Epithelial cell of esophagus (primary cell): ENCODE results near the gene KIAA0408.
"Not testable (repeated sequence)": the region's sequence is repeated elsewhere in the genome, so short reads cannot be mapped to it uniquely, and the experiment has no call there.

Experiments
- DNase-seq: peaks from one replicate; pipeline ENCODE4 v3.0.0; 2010; ENCODE audit warnings: low read depth
- H3K4me3 ChIP-seq: 2 replicates; pipeline ENCODE4 v1.5.1; 2011; ENCODE audit warnings: mild to moderate bottlenecking, low read length, control low read depth
- CTCF ChIP-seq: IDR thresholded peaks from 2 replicates; pipeline ENCODE4 v1.5.1; 2011; ENCODE audit warnings: low read depth, mild to moderate bottlenecking, low read length, control low read depth, inconsistent platforms; ENCODE audit not compliant: insufficient read depth; ENCODE audit errors: missing control alignments

KIAA0408 gene

GRCh38 chr6:127439718-127440117, 19.5 kb downstream of the KIAA0408 start:
- DNase-seq = no peak
- H3K4me3 ChIP-seq = no peak overlapping the region
- no peak for TF ChIP-seq CTCF

DNA sequence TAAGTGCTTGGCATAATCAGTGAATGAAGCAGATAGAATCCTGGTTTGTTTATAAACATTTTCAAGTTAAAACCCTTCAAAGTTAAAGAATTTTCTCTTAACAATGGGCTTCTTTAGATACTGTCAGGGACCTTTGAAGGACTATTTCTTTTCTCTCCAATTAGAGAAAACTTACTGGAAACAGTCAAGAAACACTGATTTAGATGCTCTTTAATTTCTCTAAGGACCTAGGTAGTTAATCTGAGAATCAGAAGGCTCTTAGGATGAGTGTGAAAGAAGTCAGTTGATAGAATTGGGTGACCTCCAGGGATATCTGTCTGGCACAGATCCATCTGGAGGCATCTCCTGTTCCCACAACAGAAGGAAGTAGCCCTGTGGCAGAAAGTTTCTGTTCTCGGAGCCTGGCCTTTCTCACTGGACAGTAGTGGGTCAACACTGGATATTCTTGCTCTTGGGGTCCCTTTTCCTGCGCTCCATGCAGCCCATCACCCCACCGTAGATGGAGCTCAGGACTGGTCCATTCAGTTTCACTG, 22.5 kb downstream of the KIAA0408 start:
- no peak overlapping the region for H3K4me3 ChIP-seq
- no peak for DNase-seq
- no peak for TF ChIP-seq CTCF

DNA sequence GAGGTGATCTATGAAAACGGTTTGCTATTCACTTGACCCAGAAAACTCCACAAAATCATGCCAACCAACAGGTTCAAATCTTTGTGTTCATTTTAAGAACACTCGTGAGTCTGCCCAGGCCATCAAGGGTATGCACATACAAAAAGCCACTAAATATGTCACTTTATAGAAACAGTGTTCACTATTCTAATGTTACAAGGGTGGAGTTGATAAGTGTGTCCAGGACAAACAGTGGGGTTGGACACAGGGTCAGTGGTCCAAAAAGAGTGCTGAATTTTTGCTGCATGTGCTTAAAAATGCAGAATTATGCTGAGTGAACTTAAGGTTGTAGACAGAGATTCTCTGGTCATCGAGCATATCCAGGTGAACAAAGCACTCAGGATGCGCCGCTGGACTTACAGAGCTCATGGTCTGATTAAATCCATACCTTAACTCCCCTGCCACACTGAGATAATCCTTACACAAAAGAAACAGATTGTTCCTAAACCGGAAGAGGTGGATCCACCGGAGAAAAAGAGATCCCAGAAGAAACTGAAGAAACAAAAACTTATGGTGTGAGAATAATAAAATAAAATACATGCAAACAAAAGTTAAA, 23.5 kb downstream of the KIAA0408 start:
- DNase-seq = no peak
- TF ChIP-seq CTCF = no peak
- no peak overlapping the region for H3K4me3 ChIP-seq

- no peak for DNase-seq
- no peak for TF ChIP-seq CTCF
- H3K4me3 ChIP-seq = no peak overlapping the region
Measured at GRCh38 chr6:127434651-127435050, 24.5 kb downstream of the KIAA0408 start.

- H3K4me3 ChIP-seq, DNase-seq: not testable (repeated sequence)
Measured at GRCh38 chr6:127428562-127428961, 30.6 kb downstream of the KIAA0408 start.

DNA sequence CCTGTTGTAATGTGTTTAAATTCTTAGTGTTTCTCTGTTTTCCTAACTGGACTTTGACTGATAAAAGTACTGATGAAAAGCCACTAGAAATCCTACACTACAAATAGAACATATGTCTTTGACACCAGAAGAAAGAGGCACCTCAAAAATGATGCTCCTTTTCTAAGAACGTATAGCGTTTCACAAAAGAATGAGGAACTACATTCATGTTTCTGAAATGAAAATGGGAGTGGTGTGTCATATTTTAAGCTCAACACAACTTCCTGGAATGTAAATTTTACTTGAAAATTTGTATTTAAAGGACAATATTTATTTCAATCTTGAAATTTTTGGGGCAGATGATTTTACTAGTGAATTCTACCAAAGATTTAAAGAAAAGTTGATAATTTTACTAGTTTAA, 35.3 kb downstream of the KIAA0408 start:
- no peak overlapping the region for H3K4me3 ChIP-seq
- no peak for DNase-seq
- TF ChIP-seq CTCF = no peak

DNA sequence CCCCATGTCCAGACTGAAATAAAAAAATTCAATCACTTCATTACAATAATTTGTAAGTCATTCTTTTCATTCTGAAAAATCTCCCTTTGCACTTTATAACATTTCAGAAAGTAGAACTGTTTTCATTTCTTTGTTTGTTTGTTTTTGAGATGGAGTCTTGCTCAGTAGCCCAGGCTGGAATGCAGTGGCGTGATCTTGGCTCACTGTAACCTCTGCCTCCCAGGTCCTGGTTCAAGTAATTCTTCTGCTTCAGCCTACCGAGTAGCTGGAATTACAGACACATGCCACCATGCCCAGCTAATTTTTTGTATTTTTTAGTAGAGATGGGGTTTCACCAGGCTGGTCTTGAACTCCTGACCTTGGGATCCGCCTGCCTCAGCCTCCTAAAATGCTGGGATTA, 38.0 kb downstream of the KIAA0408 start:
- H3K4me3 ChIP-seq, DNase-seq: not testable (repeated sequence)

GRCh38 chr6:127420556-127420955, 38.6 kb downstream of the KIAA0408 start:
- H3K4me3 ChIP-seq = no peak overlapping the region
- DNase-seq = peak; percentile 94
- TF ChIP-seq CTCF = peak; percentile 62
